ENCODE data around the gene RABEP2.
A peak's percentile ranks its signal among the peaks of the same experiment; 100 is the strongest.
"Not testable (repeated sequence)": the region's sequence is repeated elsewhere in the genome, so short reads cannot be mapped to it uniquely, and the experiment has no call there.

The RABEP2 gene, protein sequence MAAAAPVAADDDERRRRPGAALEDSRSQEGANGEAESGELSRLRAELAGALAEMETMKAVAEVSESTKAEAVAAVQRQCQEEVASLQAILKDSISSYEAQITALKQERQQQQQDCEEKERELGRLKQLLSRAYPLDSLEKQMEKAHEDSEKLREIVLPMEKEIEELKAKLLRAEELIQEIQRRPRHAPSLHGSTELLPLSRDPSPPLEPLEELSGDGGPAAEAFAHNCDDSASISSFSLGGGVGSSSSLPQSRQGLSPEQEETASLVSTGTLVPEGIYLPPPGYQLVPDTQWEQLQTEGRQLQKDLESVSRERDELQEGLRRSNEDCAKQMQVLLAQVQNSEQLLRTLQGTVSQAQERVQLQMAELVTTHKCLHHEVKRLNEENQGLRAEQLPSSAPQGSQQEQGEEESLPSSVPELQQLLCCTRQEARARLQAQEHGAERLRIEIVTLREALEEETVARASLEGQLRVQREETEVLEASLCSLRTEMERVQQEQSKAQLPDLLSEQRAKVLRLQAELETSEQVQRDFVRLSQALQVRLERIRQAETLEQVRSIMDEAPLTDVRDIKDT

GRCh38 chr16:28924762-28925385 lies at the start of gene RABEP2:
Gene RABEP2 (minus strand): TSS chr16:28925238. CDS start chr16:28925163, 75 bp downstream.
- Mint-ChIP-seq H3K27ac (peak within 1 kb of the TSS; percentile 99), H3K27me3 (no peaks in the 10 kb centered on the region), H3K9me3 (no peaks in the 10 kb centered on the region), H3K4me3 (peak within 1 kb of the TSS; percentile 94), H3K4me1 (peaks cover 25% of the 10 kb centered on the region), H3K36me3 (peaks cover 13% of the 10 kb centered on the region)
- peak; percentile 96 for DNase-seq
- CTCF ChIA-PET: interaction anchor here (0.6 to 1.6 kb wide), 2 partner anchors 11 to 20 kb away, joined by 3 to 4 read pairs; no protein-coding TSS in a partner anchor

DNA sequence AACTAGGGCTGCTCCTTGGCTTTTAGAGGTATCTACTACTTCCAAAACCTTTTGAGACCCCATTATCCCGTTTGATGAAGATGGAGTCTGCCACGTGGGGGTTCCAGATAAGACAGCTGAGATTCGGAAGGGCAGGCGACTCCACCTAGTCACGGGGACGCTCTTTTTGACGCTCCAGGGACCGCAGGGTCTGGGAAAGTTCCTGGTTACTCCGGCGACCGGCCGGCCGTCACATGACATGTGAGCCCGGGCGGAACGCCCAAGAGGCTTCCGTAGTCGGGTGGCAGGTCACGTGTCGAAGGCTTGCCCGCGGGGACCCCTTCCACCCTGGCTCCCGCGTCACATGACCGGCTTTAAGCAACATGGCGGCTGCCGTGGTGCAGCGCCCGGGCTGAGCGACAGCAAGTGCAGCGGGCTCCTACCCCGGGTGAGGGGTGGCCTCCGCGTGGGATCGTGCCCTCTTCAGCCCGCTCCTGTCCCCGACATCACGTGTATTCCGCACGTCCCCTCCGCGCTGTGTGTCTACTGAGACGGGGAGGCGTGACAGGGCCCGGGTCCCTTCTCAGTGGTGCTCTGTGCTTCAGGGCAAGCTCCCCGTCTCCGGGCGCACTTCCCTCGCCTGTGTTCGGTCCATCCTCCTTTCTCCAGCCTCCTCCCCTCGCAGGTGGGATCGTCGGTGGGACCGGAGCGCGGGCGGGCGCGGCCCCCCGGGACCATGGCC lies 49.6 kb upstream of the RABEP2 start, which contains the start of gene SPNS1:
SPNS1 (plus strand) TSS at position 342 of the 721 bp plus-strand sequence; CDS start at position 716, 374 bp downstream.
- Mint-ChIP-seq H3K4me1 (peaks cover 31% of the 10 kb centered on the region), H3K4me3 (peak within 1 kb of the TSS; percentile 97), H3K27me3 (peaks cover 5% of the 10 kb centered on the region), H3K36me3 (peaks cover 8% of the 10 kb centered on the region), H3K27ac (peak within 1 kb of the TSS; percentile 89), H3K9me3 (no peaks in the 10 kb centered on the region)
- CTCF ChIA-PET: interaction anchor here (1.5 kb wide), 3 partner anchors 8 to 12 kb away, joined by 5 to 6 read pairs (median 6); partner anchors contain the start of gene LAT
- DNase-seq: peak; percentile 96

DNA sequence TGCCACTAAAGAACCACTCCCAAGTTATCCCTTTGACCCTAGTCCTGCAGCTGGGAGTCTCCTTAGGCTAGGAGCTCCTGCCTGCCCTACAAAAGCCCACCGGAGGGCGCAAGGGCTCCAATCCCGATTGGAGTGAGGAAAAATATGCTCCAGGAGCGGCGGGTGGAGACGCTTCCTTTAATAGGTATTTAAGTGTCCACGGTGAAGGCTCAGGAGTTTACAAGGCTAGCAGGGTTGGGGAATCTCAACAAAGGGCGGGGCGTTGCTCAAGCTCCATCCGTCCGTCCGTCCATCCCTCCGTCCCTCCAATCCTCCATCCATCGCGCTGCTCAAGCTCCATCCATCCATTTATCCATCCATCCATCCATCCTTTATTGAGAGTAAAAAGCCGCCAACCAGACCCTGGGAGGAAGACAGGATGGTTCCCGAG lies 49.0 kb upstream of the RABEP2 start:
- H3K4me3 Mint-ChIP-seq: peak overlapping the region; percentile 97
- DNase-seq: peak; percentile 55
- CTCF ChIA-PET: interaction anchor here (0.7 to 1.6 kb wide), 6 partner anchors 9 to 48 kb away, joined by 3 to 6 read pairs (median 5); partner anchors contain the start of gene LAT

DNA sequence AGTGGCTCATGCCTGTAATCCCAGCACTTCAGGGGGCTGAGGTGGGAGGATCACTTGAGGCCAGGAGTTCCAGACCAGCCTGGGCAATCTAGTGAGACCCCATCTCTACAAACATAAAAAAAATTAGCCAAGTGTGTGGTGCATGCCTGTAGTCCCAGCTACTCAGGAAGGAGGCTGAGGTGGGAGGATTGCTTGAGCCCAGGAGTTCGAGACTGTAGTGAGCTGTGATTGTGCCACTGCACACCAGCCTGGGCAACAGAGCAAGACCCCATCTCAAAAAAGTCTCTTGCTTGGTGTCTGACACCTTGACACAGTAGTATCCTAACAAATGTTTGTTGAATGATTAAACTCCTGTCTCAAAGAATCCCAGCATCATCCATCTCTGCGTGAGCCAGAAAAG lies 44.7 kb upstream of the RABEP2 start:
- H3K9me3 Mint-ChIP-seq, CTCF ChIA-PET, DNase-seq, H3K27ac Mint-ChIP-seq, H3K4me3 Mint-ChIP-seq, H3K27me3 Mint-ChIP-seq: not testable (repeated sequence)
- H3K4me1 Mint-ChIP-seq: peaks cover 10% of the 10 kb centered on the region
- H3K36me3 Mint-ChIP-seq: peaks cover 14% of the 10 kb centered on the region

More for the DNA sequence above, 49.0 kb upstream of the RABEP2 start:
- peak overlapping the region; percentile 89 for H3K27ac Mint-ChIP-seq
- H3K36me3 Mint-ChIP-seq: peaks cover 8% of the 10 kb centered on the region
- H3K27me3 Mint-ChIP-seq: peaks cover 5% of the 10 kb centered on the region
- H3K9me3 Mint-ChIP-seq: no peaks in the 10 kb centered on the region
- peaks cover 31% of the 10 kb centered on the region for H3K4me1 Mint-ChIP-seq

DNA sequence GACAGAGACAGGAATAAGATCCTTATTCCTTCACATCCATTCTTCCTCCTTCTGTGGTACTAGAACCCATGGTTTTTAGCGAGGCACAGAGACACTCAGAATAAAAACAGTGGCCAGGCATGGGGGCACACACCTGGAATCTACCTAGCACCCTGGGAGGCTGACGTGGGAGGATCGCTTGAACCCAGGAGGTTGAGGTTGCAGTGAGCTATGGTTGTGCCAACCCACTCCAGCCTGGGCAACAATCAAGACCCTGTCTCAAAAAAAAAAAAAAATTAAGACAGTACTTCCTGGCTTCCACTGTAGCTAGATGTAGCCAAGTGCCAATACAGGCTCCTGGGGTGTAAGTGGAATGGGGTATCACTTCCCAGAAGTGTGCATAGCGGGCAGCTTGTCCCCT lies 42.1 kb upstream of the RABEP2 start:
- H3K9me3 Mint-ChIP-seq: no peaks in the 10 kb centered on the region
- H3K4me1 Mint-ChIP-seq: no peaks in the 10 kb centered on the region
- CTCF ChIA-PET: no interaction called here
- no peak for DNase-seq
- H3K36me3 Mint-ChIP-seq: peaks cover 36% of the 10 kb centered on the region
- H3K27me3 Mint-ChIP-seq: no peaks in the 10 kb centered on the region
- H3K27ac Mint-ChIP-seq: no peak overlapping the region
- H3K4me3 Mint-ChIP-seq: no peak overlapping the region

DNA sequence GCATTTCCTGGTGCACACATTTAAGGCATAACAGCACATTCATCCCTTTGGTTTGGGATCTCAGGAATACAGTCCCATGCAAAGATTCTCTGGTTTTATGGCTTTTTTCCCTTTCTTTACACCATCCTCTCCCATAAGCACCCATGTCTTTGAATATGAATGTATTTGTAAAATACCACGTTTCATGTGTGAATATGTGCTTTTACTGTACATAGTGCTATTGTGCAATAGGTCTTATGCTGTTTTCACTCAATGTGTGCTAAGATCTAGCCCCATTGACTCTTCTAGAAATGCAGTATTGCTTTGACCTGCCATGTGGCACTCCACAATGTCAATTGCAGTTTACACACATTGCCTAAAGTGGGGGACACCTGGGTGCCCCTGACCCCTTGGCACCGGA lies 39.5 kb upstream of the RABEP2 start:
- peaks cover 54% of the 10 kb centered on the region for H3K36me3 Mint-ChIP-seq
- H3K27me3 Mint-ChIP-seq: no peaks in the 10 kb centered on the region
- DNase-seq: no peak
- no peak overlapping the region for H3K4me3 Mint-ChIP-seq
- H3K4me1 Mint-ChIP-seq: no peaks in the 10 kb centered on the region
- no peak overlapping the region for H3K27ac Mint-ChIP-seq
- CTCF ChIA-PET: no interaction called here
- no peaks in the 10 kb centered on the region for H3K9me3 Mint-ChIP-seq

GRCh38 chr16:28964072-28964471 lies 39.0 kb upstream of the RABEP2 start:
- no peak overlapping the region for H3K27ac Mint-ChIP-seq
- H3K9me3 Mint-ChIP-seq: no peaks in the 10 kb centered on the region
- peaks cover 57% of the 10 kb centered on the region for H3K36me3 Mint-ChIP-seq
- DNase-seq: no peak
- no peak overlapping the region for H3K4me3 Mint-ChIP-seq
- CTCF ChIA-PET: no interaction called here
- H3K4me1 Mint-ChIP-seq: no peaks in the 10 kb centered on the region
- H3K27me3 Mint-ChIP-seq: no peaks in the 10 kb centered on the region

- CTCF ChIA-PET: no interaction called here
- Mint-ChIP-seq H3K4me1 (peaks cover 5% of the 10 kb centered on the region), H3K36me3 (peaks cover 65% of the 10 kb centered on the region), H3K27ac (no peak overlapping the region), H3K4me3 (no peak overlapping the region), H3K9me3 (no peaks in the 10 kb centered on the region), H3K27me3 (no peaks in the 10 kb centered on the region)
- no peak for DNase-seq
These were observed 33.8 kb upstream of the RABEP2 start for GRCh38 chr16:28958836-28959235.

DNA sequence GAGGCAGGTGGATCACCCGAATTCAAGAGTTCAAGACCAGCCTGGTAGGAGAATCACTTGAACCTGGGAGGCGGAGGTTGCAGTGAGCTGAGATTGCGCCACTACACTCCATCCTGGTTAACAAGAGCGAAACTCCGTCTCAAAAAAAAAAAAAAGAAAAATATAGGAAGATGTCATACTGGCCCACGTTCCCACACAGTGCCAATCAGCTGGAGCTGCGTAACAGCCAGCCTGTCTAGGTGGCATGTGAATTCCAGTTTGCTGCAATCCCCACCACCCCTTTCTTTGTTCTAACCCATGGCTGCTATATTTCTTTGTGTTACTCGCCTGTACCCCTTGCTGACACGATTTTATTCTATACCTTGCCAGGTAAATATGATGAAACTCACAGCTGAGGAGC lies 33.2 kb upstream of the RABEP2 start:
- peaks cover 63% of the 10 kb centered on the region for H3K36me3 Mint-ChIP-seq
- no peak overlapping the region for H3K4me3 Mint-ChIP-seq
- DNase-seq: no peak
- CTCF ChIA-PET: no interaction called here
- H3K27me3 Mint-ChIP-seq: no peaks in the 10 kb centered on the region
- H3K27ac Mint-ChIP-seq: no peak overlapping the region
- H3K4me1 Mint-ChIP-seq: peaks cover 9% of the 10 kb centered on the region
- no peaks in the 10 kb centered on the region for H3K9me3 Mint-ChIP-seq

DNA sequence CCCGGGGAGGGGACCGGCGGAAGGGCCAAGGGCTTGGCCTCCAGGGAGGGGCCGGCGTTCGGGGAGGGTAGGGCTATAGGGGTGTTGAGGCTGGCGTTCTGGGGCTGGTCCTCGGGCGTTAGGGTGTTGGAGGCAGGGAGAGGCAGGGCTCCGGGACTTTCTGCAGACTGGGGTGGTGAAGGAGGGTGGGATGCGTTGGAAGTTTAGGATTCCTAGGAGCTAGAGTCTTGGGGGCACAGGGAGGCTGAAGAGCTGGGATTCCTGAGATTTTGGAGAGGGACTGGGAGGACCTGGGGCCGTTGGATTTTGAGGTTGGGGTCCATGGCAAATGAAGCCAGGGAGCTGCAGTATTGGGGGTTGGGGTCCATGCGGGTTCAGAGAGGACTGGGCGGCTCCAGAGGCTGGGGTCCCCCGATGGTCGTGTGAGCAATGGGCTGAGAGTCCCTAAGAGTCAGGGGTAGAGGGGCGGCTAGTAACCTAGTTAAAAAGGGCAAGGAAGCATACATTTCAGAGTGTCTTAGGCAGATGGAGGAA lies 26.4 kb upstream of the RABEP2 start:
- Mint-ChIP-seq H3K27me3 (peaks cover 11% of the 10 kb centered on the region), H3K9me3 (no peaks in the 10 kb centered on the region), H3K36me3 (peaks cover 33% of the 10 kb centered on the region), H3K4me1 (peaks cover 33% of the 10 kb centered on the region), H3K27ac (peak overlapping the region; percentile 96), H3K4me3 (peak overlapping the region; percentile 98)
- peak; percentile 73 for DNase-seq
- CTCF ChIA-PET: no interaction called here

- H3K9me3 Mint-ChIP-seq: no peaks in the 10 kb centered on the region
- peak within 1 kb of the TSS; percentile 98 for H3K4me3 Mint-ChIP-seq
- H3K36me3 Mint-ChIP-seq: peaks cover 29% of the 10 kb centered on the region
- CTCF ChIA-PET: no interaction called here
- peaks cover 35% of the 10 kb centered on the region for H3K4me1 Mint-ChIP-seq
- H3K27ac Mint-ChIP-seq: peak within 1 kb of the TSS; percentile 96
- peaks cover 12% of the 10 kb centered on the region for H3K27me3 Mint-ChIP-seq
- DNase-seq: peak; percentile 100
These were observed 25.8 kb upstream of the RABEP2 start, which contains the start of gene NFATC2IP for GRCh38 chr16:28950648-28951409. Gene NFATC2IP (plus strand): TSS chr16:28950937. CDS start chr16:28951012, 75 bp downstream.

DNA sequence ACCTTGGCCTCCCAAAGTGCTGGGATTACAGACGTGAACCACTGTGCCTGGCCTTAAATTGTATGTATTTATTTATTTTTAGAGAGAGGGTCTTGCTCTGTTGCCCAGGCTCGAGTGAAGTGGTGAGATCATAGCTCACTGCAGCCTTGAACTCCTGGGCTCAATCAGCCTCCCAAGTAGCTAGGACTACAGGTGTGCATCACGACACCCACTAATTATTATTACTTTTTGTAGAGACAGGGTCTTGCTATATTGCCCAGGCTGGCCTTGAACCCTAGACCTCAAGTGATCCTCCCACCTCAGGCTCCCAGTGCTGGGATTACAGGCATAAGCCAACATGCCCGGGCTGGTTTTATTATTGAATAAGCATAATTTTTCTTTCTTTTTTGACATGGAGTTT lies 21.6 kb upstream of the RABEP2 start:
- CTCF ChIA-PET: interaction anchor here (1.2 to 7.2 kb wide), 4 partner anchors 24 to 100 kb away, joined by 3 to 66 read pairs (median 6); partner anchors contain the start of genes SH2B1 and TUFM
- peaks cover 29% of the 10 kb centered on the region for H3K4me1 Mint-ChIP-seq

GRCh38 chr16:28943281-28943680 lies 18.2 kb upstream of the RABEP2 start:
- no peak overlapping the region for H3K27ac Mint-ChIP-seq

More for the DNA sequence above, 21.6 kb upstream of the RABEP2 start:
- Mint-ChIP-seq H3K4me3 (no peak overlapping the region), H3K27me3 (peaks cover 16% of the 10 kb centered on the region), H3K27ac (no peak overlapping the region), H3K9me3 (no peaks in the 10 kb centered on the region), H3K36me3 (peaks cover 6% of the 10 kb centered on the region)
- no peak for DNase-seq

More at GRCh38 chr16:28943281-28943680, 18.2 kb upstream of the RABEP2 start:
- H3K4me3 Mint-ChIP-seq: no peak overlapping the region
- no peaks in the 10 kb centered on the region for H3K9me3 Mint-ChIP-seq
- no peak for DNase-seq
- CTCF ChIA-PET: interaction anchor here (1.9 to 7.2 kb wide), 2 partner anchors 64 to 69 kb away, joined by 6 to 66 read pairs; partner anchors contain the start of gene ATP2A1
- H3K27me3 Mint-ChIP-seq: peaks cover 25% of the 10 kb centered on the region
- H3K36me3 Mint-ChIP-seq: no peaks in the 10 kb centered on the region
- H3K4me1 Mint-ChIP-seq: peaks cover 20% of the 10 kb centered on the region
